Measurements from ENCODE around the gene UNC5A. TPM values are rescaled to one million over a fixed set of nuclear protein-coding genes. Genes with fewer than 3 reads are reported as not detected.

Gene UNC5A
- total and polyA plus RNA-seq, 10 of the 15 experiments (the other 5 are each of a cell fraction or from before 2014, with no cell fraction given): not detected

DNA sequence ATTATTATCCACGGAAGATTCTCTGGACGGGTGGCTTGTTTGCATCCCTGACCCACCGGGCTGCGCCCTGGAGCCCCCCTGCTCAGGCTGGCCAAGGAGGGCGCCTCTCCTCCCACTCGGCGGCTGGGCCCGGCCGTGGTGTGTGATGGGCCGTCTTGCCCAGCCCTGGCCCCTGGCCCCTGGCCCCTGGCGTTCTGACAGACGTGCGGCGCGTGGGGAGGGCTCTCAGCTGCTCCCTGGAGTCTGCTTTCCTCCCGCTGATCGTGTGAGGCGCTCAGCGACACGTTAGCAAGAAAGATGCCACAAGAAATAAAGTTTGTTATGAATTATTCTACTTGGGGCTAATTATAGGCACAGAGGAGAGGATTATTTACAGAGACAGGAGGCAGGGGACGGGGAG is 33.3 kb downstream of the UNC5A start (continued):
- TF ChIP-seq, protein P1, sequence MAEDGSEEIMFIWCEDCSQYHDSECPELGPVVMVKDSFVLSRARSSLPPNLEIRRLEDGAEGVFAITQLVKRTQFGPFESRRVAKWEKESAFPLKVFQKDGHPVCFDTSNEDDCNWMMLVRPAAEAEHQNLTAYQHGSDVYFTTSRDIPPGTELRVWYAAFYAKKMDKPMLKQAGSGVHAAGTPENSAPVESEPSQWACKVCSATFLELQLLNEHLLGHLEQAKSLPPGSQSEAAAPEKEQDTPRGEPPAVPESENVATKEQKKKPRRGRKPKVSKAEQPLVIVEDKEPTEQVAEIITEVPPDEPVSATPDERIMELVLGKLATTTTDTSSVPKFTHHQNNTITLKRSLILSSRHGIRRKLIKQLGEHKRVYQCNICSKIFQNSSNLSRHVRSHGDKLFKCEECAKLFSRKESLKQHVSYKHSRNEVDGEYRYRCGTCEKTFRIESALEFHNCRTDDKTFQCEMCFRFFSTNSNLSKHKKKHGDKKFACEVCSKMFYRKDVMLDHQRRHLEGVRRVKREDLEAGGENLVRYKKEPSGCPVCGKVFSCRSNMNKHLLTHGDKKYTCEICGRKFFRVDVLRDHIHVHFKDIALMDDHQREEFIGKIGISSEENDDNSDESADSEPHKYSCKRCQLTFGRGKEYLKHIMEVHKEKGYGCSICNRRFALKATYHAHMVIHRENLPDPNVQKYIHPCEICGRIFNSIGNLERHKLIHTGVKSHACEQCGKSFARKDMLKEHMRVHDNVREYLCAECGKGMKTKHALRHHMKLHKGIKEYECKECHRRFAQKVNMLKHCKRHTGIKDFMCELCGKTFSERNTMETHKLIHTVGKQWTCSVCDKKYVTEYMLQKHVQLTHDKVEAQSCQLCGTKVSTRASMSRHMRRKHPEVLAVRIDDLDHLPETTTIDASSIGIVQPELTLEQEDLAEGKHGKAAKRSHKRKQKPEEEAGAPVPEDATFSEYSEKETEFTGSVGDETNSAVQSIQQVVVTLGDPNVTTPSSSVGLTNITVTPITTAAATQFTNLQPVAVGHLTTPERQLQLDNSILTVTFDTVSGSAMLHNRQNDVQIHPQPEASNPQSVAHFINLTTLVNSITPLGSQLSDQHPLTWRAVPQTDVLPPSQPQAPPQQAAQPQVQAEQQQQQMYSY (CRISPR knock-in tag; IDR thresholded peaks at IDR 0.05): no peak
- TF ChIP-seq CBX3 (IDR thresholded peaks at IDR 0.05; ENCODE audit: borderline replicate concordance, low read depth) (no peak), SMAD1 (IDR thresholded peaks at IDR 0.05; ENCODE audit: low read depth, partially characterized antibody) (no peak), TCF3 (IDR thresholded peaks at IDR 0.05; ENCODE audit: borderline replicate concordance, insufficient read depth, low read depth, low read length) (no peak)
- TF ChIP-seq, protein P2, sequence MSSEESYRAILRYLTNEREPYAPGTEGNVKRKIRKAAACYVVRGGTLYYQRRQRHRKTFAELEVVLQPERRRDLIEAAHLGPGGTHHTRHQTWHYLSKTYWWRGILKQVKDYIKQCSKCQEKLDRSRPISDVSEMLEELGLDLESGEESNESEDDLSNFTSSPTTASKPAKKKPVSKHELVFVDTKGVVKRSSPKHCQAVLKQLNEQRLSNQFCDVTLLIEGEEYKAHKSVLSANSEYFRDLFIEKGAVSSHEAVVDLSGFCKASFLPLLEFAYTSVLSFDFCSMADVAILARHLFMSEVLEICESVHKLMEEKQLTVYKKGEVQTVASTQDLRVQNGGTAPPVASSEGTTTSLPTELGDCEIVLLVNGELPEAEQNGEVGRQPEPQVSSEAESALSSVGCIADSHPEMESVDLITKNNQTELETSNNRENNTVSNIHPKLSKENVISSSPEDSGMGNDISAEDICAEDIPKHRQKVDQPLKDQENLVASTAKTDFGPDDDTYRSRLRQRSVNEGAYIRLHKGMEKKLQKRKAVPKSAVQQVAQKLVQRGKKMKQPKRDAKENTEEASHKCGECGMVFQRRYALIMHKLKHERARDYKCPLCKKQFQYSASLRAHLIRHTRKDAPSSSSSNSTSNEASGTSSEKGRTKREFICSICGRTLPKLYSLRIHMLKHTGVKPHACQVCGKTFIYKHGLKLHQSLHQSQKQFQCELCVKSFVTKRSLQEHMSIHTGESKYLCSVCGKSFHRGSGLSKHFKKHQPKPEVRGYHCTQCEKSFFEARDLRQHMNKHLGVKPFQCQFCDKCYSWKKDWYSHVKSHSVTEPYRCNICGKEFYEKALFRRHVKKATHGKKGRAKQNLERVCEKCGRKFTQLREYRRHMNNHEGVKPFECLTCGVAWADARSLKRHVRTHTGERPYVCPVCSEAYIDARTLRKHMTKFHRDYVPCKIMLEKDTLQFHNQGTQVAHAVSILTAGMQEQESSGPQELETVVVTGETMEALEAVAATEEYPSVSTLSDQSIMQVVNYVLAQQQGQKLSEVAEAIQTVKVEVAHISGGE (CRISPR knock-in tag; IDR thresholded peaks at IDR 0.05): no peak

DNA sequence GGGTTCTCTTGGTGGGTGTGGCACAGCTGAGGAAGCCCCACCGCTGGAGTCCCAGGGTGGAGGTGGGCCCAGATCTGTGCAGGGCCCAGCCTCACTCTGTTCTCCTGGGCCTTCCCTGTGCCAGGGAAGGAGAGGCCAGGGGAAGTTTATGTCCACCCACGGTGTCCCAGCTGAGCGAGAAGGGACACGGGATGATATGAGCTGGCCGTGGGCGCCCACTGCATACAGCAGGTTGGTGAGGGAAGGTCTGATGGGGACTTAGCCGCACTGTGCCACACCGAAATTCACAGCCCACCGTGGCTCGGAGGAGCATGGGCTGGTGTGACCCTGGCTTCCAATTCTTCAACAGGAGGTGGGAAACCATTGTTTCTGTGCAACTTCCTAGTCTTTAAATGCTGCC is 33.9 kb downstream of the UNC5A start:
- ChIA-PET SMC1A (ENCODE audit: uncharacterized antibody, unreplicated experiment) (no interaction called here), POLR2A (no interaction called here), CTCF (no interaction called here), RAD21 (ENCODE audit: unreplicated experiment) (no interaction called here)
- intact Hi-C loops (cut with micrococcal nuclease; ENCODE audit: unreplicated experiment): no loop called here
- Histone ChIP-seq H3K27me3 (replicated peaks in 1 of 2; ENCODE audit: control insufficient read depth in 2 of 2, insufficient read depth in 2 of 2, low read length in 1 of 2) (no peaks in the 10 kb centered on the region; a peak in 1 of 4 replicates), H3K4me2 (ENCODE audit: control insufficient read depth, insufficient read depth) (no peak overlapping the region), H4K20me1 (ENCODE audit: control insufficient read depth, insufficient read depth) (no peaks in the 10 kb centered on the region), H3K9ac (ENCODE audit: control insufficient read depth, insufficient read depth, low read length) (no peak overlapping the region), H3K4me1 (ENCODE audit: control insufficient read depth, insufficient read depth, low read length) (no peaks in the 10 kb centered on the region), H3K27ac (ENCODE audit: control insufficient read depth, insufficient read depth) (no peak overlapping the region), H3K9me3 (replicated peaks; ENCODE audit: control insufficient read depth, insufficient read depth, low read length) (no peaks in the 10 kb centered on the region), H3K79me2 (ENCODE audit: control insufficient read depth, insufficient read depth, low read length) (no peaks in the 10 kb centered on the region), H2AFZ (ENCODE audit: control insufficient read depth, low read depth, low read length) (no peak overlapping the region), H3K36me3 (ENCODE audit: control insufficient read depth in 2 of 2, insufficient read depth in 2 of 2, low read length in 1 of 2) (no peaks in the 10 kb centered on the region), H3K4me3 (no peak overlapping the region)
- in situ Hi-C loops (cut with MboI): no loop called here
- no peak for TF ChIP-seq HDAC6 (IDR thresholded peaks at IDR 0.05; ENCODE audit: unreplicated experiment)
- TF ChIP-seq POLR2AphosphoS5 (IDR thresholded peaks at IDR 0.05; ENCODE audit: low read length): no peak
- TF ChIP-seq BRCA1 (IDR thresholded peaks at IDR 0.05; ENCODE audit: low read depth, low read length): no peak
- no peak for TF ChIP-seq RAD51 (IDR thresholded peaks at IDR 0.05)
- no peak for TF ChIP-seq RBBP5 (conservative IDR thresholded peaks at IDR 0.05)
- no peak for TF ChIP-seq HCFC1 (IDR thresholded peaks at IDR 0.05; ENCODE audit: low read length)
- no peak for TF ChIP-seq BACH1 (IDR thresholded peaks at IDR 0.05; ENCODE audit: borderline replicate concordance)
- TF ChIP-seq JUNB (IDR thresholded peaks at IDR 0.05): no peak
- TF ChIP-seq NFYB (IDR thresholded peaks at IDR 0.05; ENCODE audit: insufficient read depth, low read depth, low read length): no peak
- no peak for TF ChIP-seq JUND (IDR thresholded peaks at IDR 0.05; ENCODE audit: low read depth, low read length)
- 23% methylated on average over 10 of the region's 10 CpGs for WGBS (ENCODE audit: insufficient coverage, insufficient replicate concordance, low lambda C conversion rate, missing lambda C conversion rate)
- DNase-seq (ENCODE audit: low read depth, low spot score): no peak
- no peak for ATAC-seq
- FAIRE-seq: no peak
- no TSS peak for BruUV-seq (replicated peaks)

Data from GM12878 (cell line).